Lung (tissue), 12 donors: Measurements from ENCODE around the gene RAP1B. TPM values are rescaled to one million over a fixed set of nuclear protein-coding genes. Genes with fewer than 3 reads are reported as not detected.
A peak's percentile ranks its signal among the peaks of the same experiment; 100 is the strongest.

Experiments
- ATAC-seq: fragments of 200-7000 bp; cut with Tn5 transposase; one replicate; pipeline ENCODE4 v1.9.1; 2020; ENCODE audit warnings: moderate number of reproducible peaks; ENCODE audit not compliant: insufficient read depth, low FRiP score
- DNase-seq, 3 donors: peaks; one replicate each; pipeline ENCODE4 v3.0.0-alpha.2; 2013 to 2017
- H3K27ac ChIP-seq, 2 donors: one replicate each; pipeline ENCODE4 v1.5.1; 2013; ENCODE audit warnings: mild to moderate bottlenecking in 2 of 2, moderate library complexity in 2 of 2, control low read depth in 1 of 2, inconsistent platforms in 1 of 2, low read depth in 1 of 2, low read length in 1 of 2
- H3K27me3 ChIP-seq, 3 donors: one replicate each; pipeline ENCODE4 v1.5.1; 2013; ENCODE audit warnings: low read length in 2 of 3; ENCODE audit not compliant: control insufficient read depth in 3 of 3, insufficient read depth in 3 of 3
- H3K36me3 ChIP-seq, 4 donors: one replicate each; pipeline ENCODE4 v1.5.1; 2013; ENCODE audit warnings: low read length in 4 of 4, mild to moderate bottlenecking in 1 of 4, moderate library complexity in 1 of 4; ENCODE audit not compliant: control insufficient read depth in 4 of 4, insufficient read depth in 4 of 4
- H3K4me1 ChIP-seq, 5 donors: one replicate each; pipeline ENCODE4 v1.5.1; 2013; ENCODE audit warnings: low read length in 5 of 5, mild to moderate bottlenecking in 2 of 5, moderate library complexity in 1 of 5; ENCODE audit not compliant: control insufficient read depth in 5 of 5, insufficient read depth in 5 of 5
- H3K4me3 ChIP-seq: one replicate; pipeline ENCODE4 v1.5.1; 2013; ENCODE audit warnings: mild to moderate bottlenecking, control low read depth, moderate library complexity
- H3K9ac ChIP-seq, 2 donors: one replicate each; pipeline ENCODE4 v1.5.1; 2013; ENCODE audit warnings: low read length in 2 of 2, control low read depth in 1 of 2; ENCODE audit not compliant: insufficient read depth in 1 of 2
- H3K9me3 ChIP-seq, 4 donors: one replicate each; pipeline ENCODE4 v1.5.1; 2013; ENCODE audit warnings: low read length in 3 of 4, mild to moderate bottlenecking in 1 of 4, moderate library complexity in 1 of 4; ENCODE audit not compliant: control insufficient read depth in 4 of 4, insufficient read depth in 3 of 4
- WGBS, 2 donors: extraction: QIAGEN DNeasy Blood & Tissue Kit; methylation state at CpG; one replicate each; pipeline ENCODE4 v1.1.7; 2013; 5-methylcytosine and 5-hydroxymethylcytosine counted together
- polyA plus RNA-seq, 2 donors: library from polyadenylated mRNA; stranded (reverse); fragments of 200-250 nt; gene quantifications; one replicate each; pipeline ENCODE4 v1.2.1, GENCODE V29; 2013
- total RNA-seq, 2 donors: library from RNA; depleted of rRNA in 1 of 2; stranded (reverse); fragments of >200 nt in 1 of 2; gene quantifications; one replicate each; pipeline ENCODE4 v1.2.1, GENCODE V29; 2014 to 2021
- TF ChIP-seq, protein P1 (sequence below): IDR thresholded peaks from 2 replicates; pipeline ENCODE4 v1.5.1; 2012; ENCODE audit warnings: mild to moderate bottlenecking; ENCODE audit errors: control extremely low read depth, extremely low read depth
- donor health status: control.
- donor health status: control.
- donor health status: Bipolar disorder and iron deficiency.
- donor health status: healthy.
- donor health status: DM: yes; HTN: yes; CAD: no.

Gene RAP1B
- total and polyA plus RNA-seq, 4 donors = 79.1 to 285 (median 172) TPM

DNA sequence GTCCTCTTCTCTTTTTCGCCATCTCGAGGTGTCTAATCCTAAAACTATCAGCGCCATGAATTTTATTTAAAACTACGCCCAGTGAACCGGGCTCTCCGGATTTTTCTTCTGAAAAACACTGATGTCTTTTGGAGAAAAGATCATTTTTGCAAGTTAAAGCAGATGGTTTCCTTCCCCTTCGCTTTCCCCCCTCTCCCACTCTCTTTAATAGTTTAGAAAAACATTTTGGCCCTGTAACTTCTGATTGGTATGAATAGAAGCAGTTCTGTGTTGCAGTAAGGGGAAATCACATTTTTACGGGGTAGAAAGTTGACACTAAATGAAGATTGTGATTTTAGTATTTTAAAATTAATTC, 1.1 kb downstream of the RAP1B start:
- ATAC-seq = no peak
- TF ChIP-seq, protein P1, sequence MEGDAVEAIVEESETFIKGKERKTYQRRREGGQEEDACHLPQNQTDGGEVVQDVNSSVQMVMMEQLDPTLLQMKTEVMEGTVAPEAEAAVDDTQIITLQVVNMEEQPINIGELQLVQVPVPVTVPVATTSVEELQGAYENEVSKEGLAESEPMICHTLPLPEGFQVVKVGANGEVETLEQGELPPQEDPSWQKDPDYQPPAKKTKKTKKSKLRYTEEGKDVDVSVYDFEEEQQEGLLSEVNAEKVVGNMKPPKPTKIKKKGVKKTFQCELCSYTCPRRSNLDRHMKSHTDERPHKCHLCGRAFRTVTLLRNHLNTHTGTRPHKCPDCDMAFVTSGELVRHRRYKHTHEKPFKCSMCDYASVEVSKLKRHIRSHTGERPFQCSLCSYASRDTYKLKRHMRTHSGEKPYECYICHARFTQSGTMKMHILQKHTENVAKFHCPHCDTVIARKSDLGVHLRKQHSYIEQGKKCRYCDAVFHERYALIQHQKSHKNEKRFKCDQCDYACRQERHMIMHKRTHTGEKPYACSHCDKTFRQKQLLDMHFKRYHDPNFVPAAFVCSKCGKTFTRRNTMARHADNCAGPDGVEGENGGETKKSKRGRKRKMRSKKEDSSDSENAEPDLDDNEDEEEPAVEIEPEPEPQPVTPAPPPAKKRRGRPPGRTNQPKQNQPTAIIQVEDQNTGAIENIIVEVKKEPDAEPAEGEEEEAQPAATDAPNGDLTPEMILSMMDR = no peak
- H3K27me3 ChIP-seq = no peaks in the 10 kb centered on the region
- peak overlapping the region; percentile 80 to 86 for H3K9ac ChIP-seq
- peaks cover 0 to 2% (median 0%) of the 10 kb centered on the region in 4 donors for H3K36me3 ChIP-seq
- peaks cover 0 to 35% (median 13%) of the 10 kb centered on the region in 5 donors for H3K4me1 ChIP-seq
- no peaks in the 10 kb centered on the region for H3K9me3 ChIP-seq
- 1 to 2% methylated on average over 8 of the region's 8 CpGs for WGBS, 2 donors
- H3K27ac ChIP-seq = peak overlapping the region; percentile 96 to 100
- DNase-seq = peak in 1 of 3 donors; percentile 80
- peak overlapping the region; percentile 78 for H3K4me3 ChIP-seq

DNA sequence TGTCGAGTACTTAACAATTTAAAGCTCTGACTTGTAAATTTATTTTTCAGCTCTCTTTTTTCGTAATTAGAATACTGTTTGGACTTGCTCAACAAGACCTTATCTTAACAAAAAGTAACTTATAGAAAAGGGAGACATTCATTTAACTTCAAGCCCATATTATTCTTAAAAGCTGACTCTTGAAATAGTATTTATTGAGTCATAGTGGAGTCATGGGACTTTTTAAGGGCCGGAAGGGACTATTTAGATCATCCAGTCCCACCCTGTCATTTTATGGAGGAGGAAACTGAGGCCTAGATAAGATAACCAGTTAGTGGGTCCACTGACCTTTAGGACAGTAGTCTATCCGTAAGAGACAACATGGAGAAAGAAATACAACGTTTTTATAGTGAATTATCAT, 1.5 kb downstream of the RAP1B start:
- WGBS, 2 donors = 1 to 5% methylated on average over 5 of the region's 5 CpGs
- Histone ChIP-seq H3K36me3 (peaks cover 0 to 2% (median 0%) of the 10 kb centered on the region in 4 donors), H3K9me3 (no peaks in the 10 kb centered on the region), H3K9ac (peak overlapping the region; percentile 80 to 86), H3K27me3 (no peaks in the 10 kb centered on the region), H3K27ac (peak overlapping the region in 1 of 2 donors; percentile 96), H3K4me3 (no peak overlapping the region), H3K4me1 (peaks cover 0 to 37% (median 14%) of the 10 kb centered on the region in 5 donors)
- ATAC-seq = no peak
- TF ChIP-seq, protein P1 = no peak
- peak in 1 of 3 donors; percentile 46 for DNase-seq

DNA sequence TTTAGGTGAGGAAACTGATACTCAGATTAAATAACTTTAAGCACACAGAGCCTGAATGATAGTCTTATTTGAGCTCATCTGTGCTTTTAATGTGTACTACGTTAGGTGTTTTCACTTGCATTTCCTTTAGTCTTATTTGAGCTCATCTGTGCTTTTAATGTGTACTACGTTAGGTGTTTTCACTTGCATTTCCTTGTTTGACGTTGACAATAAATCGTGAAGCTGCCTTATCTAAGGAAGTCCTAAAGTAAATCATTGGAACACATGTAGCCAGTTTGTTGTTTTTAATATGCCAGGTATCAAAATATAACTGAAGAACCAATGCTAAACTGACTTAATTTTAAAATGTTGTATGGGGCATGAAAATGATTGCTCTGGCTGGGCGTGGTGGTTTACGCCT, 2.0 kb downstream of the RAP1B start:
- Histone ChIP-seq H3K27ac (peak overlapping the region; percentile 38 to 46), H3K4me3 (peak overlapping the region; percentile 6), H3K9ac (peak overlapping the region in 1 of 2 donors; percentile 86), H3K4me1 (peaks cover 0 to 42% (median 19%) of the 10 kb centered on the region in 5 donors), H3K9me3 (no peaks in the 10 kb centered on the region), H3K36me3 (peaks cover 0 to 2% (median 0%) of the 10 kb centered on the region in 4 donors), H3K27me3 (no peaks in the 10 kb centered on the region)
- no peak for ATAC-seq
- no peak for DNase-seq
- TF ChIP-seq, protein P1 = no peak
- 23 to 27% methylated on average over 6 of the region's 6 CpGs for WGBS, 2 donors
